Loucy (cell line): ENCODE measurements around the gene LBH.

Source experiments
- H2AFZ ChIP-seq: fragments of 200-600 bp; sonication (generic); 2 replicates; pipeline ENCODE4 v1.6.0; 2016; ENCODE audit warnings: antibody characterized with exemption, mild to moderate bottlenecking, low read length, moderate library complexity
- H3F3A ChIP-seq: fragments of 200-600 bp; 2 replicates; pipeline ENCODE4 v1.6.0; 2016; ENCODE audit warnings: antibody characterized with exemption, low read depth, mild to moderate bottlenecking
- H3K27me3 ChIP-seq: fragments of 200-600 bp; sonication (generic); 2 replicates; pipeline ENCODE4 v1.6.1; 2014; ENCODE audit warnings: low read length, mild to moderate bottlenecking; ENCODE audit not compliant: insufficient read depth, poor library complexity, severe bottlenecking
- H3K36me3 ChIP-seq: fragments of 200-600 bp; sonication (generic); 2 replicates; pipeline ENCODE4 v1.6.1; 2016; ENCODE audit warnings: low read length; ENCODE audit not compliant: insufficient read depth
- H3K4me1 ChIP-seq: fragments of 200-600 bp; sonication (generic); 2 replicates; pipeline ENCODE4 v1.5.1; 2014; ENCODE audit warnings: low read length, mild to moderate bottlenecking; ENCODE audit not compliant: insufficient read depth, poor library complexity, severe bottlenecking
- H3K4me2 ChIP-seq: fragments of 200-600 bp; sonication (generic); 2 replicates; pipeline ENCODE4 v1.6.0; 2014; ENCODE audit warnings: antibody characterized with exemption, low read length, low read depth, mild to moderate bottlenecking; ENCODE audit not compliant: poor library complexity, severe bottlenecking
- H3K4me3 ChIP-seq: fragments of 200-600 bp; sonication (generic); 2 replicates; pipeline ENCODE4 v1.5.1; 2014; ENCODE audit warnings: low read length, mild to moderate bottlenecking, mixed read lengths; ENCODE audit not compliant: poor library complexity, severe bottlenecking
- H3K79me2 ChIP-seq: fragments of 200-600 bp; sonication (generic); 2 replicates; pipeline ENCODE4 v1.6.1; 2014; ENCODE audit warnings: low read length; ENCODE audit not compliant: insufficient read depth
- H3K9ac ChIP-seq: fragments of 200-600 bp; sonication (generic); 2 replicates; pipeline ENCODE4 v1.6.0; 2014; ENCODE audit warnings: mild to moderate bottlenecking, low read depth, low read length, moderate library complexity; ENCODE audit not compliant: poor library complexity, severe bottlenecking
- H3K9me2 ChIP-seq: fragments of 200-600 bp; sonication (generic); replicated peaks from 2 replicates; pipeline ENCODE4 v1.6.1; 2016; ENCODE audit warnings: low read depth, low read length, mixed read lengths
- H3K9me3 ChIP-seq: fragments of 200-600 bp; sonication (generic); 2 replicates; pipeline ENCODE4 v1.6.1; 2014; ENCODE audit warnings: mild to moderate bottlenecking, antibody characterized with exemption, low read length, low read depth; ENCODE audit not compliant: insufficient read depth
- H4K20me1 ChIP-seq: fragments of 200-600 bp; sonication (generic); 2 replicates; pipeline ENCODE4 v1.6.0; 2014; ENCODE audit warnings: antibody characterized with exemption, low read length, mild to moderate bottlenecking; ENCODE audit not compliant: insufficient read depth, poor library complexity, severe bottlenecking
- CTCF ChIP-seq: fragments of 200-600 bp; sonication (generic); conservative IDR thresholded peaks from 2 replicates; pipeline ENCODE4 v1.5.1; 2014; ENCODE audit warnings: mild to moderate bottlenecking, antibody characterized with exemption, low read length
- EZH2phosphoT487 ChIP-seq: fragments of 200-600 bp; IDR thresholded peaks from 2 replicates; pipeline ENCODE4 v1.6.1; 2018; ENCODE audit warnings: antibody characterized with exemption, mild to moderate bottlenecking, moderate library complexity, borderline replicate concordance

The LBH gene

GRCh38 chr2:30252723-30253701 lies 21.7 kb downstream of the LBH start:
- Histone ChIP-seq H3K27me3 (no peaks in the 10 kb centered on the region), H3F3A (no peaks in the 10 kb centered on the region), H3K36me3 (peaks cover 50% of the 10 kb centered on the region; the same call in 1 of the 2 replicates), H3K79me2 (peaks cover 80% of the 10 kb centered on the region), H2AFZ (no peak overlapping the region), H3K4me1 (peaks cover 44% of the 10 kb centered on the region), H3K9ac (peak overlapping the region; percentile 29), H4K20me1 (peaks cover 18% of the 10 kb centered on the region), H3K4me2 (peak overlapping the region; percentile 31), H3K9me3 (no peaks in the 10 kb centered on the region), H3K9me2 (no peaks in the 10 kb centered on the region), H3K4me3 (no peak overlapping the region)
- TF ChIP-seq EZH2phosphoT487 (no peak), CTCF (no peak)

- Histone ChIP-seq H3K79me2 (peaks cover 70% of the 10 kb centered on the region), H3K9me3 (no peaks in the 10 kb centered on the region), H3K4me3 (no peak overlapping the region), H3K27me3 (no peaks in the 10 kb centered on the region), H2AFZ (no peak overlapping the region), H3K9me2 (no peaks in the 10 kb centered on the region), H3K9ac (peak overlapping the region; percentile 29), H3K4me1 (peaks cover 44% of the 10 kb centered on the region), H3K4me2 (peak overlapping the region; percentile 31), H4K20me1 (peaks cover 16% of the 10 kb centered on the region), H3K36me3 (peaks cover 60% of the 10 kb centered on the region; the same call in 1 of the 2 replicates), H3F3A (no peaks in the 10 kb centered on the region)
- TF ChIP-seq CTCF (no peak), EZH2phosphoT487 (no peak)
These were observed 22.7 kb downstream of the LBH start for GRCh38 chr2:30253873-30254684.

GRCh38 chr2:30254685-30255001 lies 23.3 kb downstream of the LBH start:
- no peak overlapping the region for H3K4me3 ChIP-seq
- H3K9ac ChIP-seq: no peak overlapping the region
- H3K4me2 ChIP-seq: no peak overlapping the region
- no peaks in the 10 kb centered on the region for H3K9me2 ChIP-seq
- H4K20me1 ChIP-seq: peaks cover 16% of the 10 kb centered on the region
- no peaks in the 10 kb centered on the region for H3K27me3 ChIP-seq
- H3K79me2 ChIP-seq: peaks cover 64% of the 10 kb centered on the region
- TF ChIP-seq CTCF (no peak), EZH2phosphoT487 (no peak)
- peaks cover 60% of the 10 kb centered on the region; the same call in 1 of the 2 replicates for H3K36me3 ChIP-seq
- no peaks in the 10 kb centered on the region for H3K9me3 ChIP-seq
- no peaks in the 10 kb centered on the region for H3F3A ChIP-seq
- H2AFZ ChIP-seq: no peak overlapping the region
- H3K4me1 ChIP-seq: peaks cover 38% of the 10 kb centered on the region
